Hepatocyte (in vitro differentiated cells): ENCODE data around the gene EVI5L. TPM values are rescaled to one million over a fixed set of nuclear protein-coding genes. Genes with fewer than 3 reads are reported as not detected.

Experiments used
- DNase-seq: peaks from one replicate; pipeline ENCODE4 v3.0.0-alpha.2; 2016; ENCODE audit warnings: low spot score
- H2AFZ ChIP-seq: fragments of 200-600 bp; sonication (generic); 2 replicates; pipeline ENCODE4 v1.6.0; 2016; ENCODE audit warnings: antibody characterized with exemption, mild to moderate bottlenecking
- H3K27ac ChIP-seq: fragments of 200-600 bp; sonication (generic); 2 replicates; pipeline ENCODE4 v1.5.1; 2016; ENCODE audit warnings: mild to moderate bottlenecking
- H3K27me3 ChIP-seq: fragments of 200-600 bp; sonication (generic); 2 replicates; pipeline ENCODE4 v1.6.1; 2016
- H3K36me3 ChIP-seq: fragments of 200-600 bp; sonication (generic); replicated peaks from 2 replicates; pipeline ENCODE4 v1.5.1; 2016; ENCODE audit warnings: low read depth; ENCODE audit not compliant: insufficient read depth
- H3K4me1 ChIP-seq: fragments of 200-600 bp; sonication (generic); 2 replicates; pipeline ENCODE4 v1.5.1; 2016; ENCODE audit warnings: mild to moderate bottlenecking, moderate library complexity; ENCODE audit not compliant: insufficient read depth
- H3K4me2 ChIP-seq: fragments of 200-600 bp; sonication (generic); 2 replicates; pipeline ENCODE4 v1.6.0; 2016
- H3K4me3 ChIP-seq: fragments of 200-600 bp; sonication (generic); 2 replicates; pipeline ENCODE4 v1.5.1; 2016; ENCODE audit warnings: mild to moderate bottlenecking
- H3K79me2 ChIP-seq: fragments of 200-600 bp; sonication (generic); 2 replicates; pipeline ENCODE4 v1.6.0; 2017; ENCODE audit warnings: mild to moderate bottlenecking
- H3K9me2 ChIP-seq: fragments of 200-600 bp; sonication (generic); replicated peaks from 2 replicates; pipeline ENCODE4 v1.6.0; 2017; ENCODE audit warnings: mild to moderate bottlenecking; ENCODE audit not compliant: insufficient read depth
- H3K9me3 ChIP-seq: fragments of 200-600 bp; sonication (generic); 2 replicates; pipeline ENCODE4 v1.5.1; 2016; ENCODE audit warnings: low read depth, mild to moderate bottlenecking
- H4K20me1 ChIP-seq: fragments of 200-600 bp; sonication (generic); 2 replicates; pipeline ENCODE4 v1.6.0; 2016; ENCODE audit warnings: mild to moderate bottlenecking; ENCODE audit not compliant: insufficient read depth, poor library complexity, severe bottlenecking
- EZH2 ChIP-seq: fragments of 200-600 bp; sonication (generic); IDR thresholded peaks from 2 replicates; pipeline ENCODE4 v1.6.1; 2016; ENCODE audit warnings: antibody characterized with exemption, mild to moderate bottlenecking, borderline replicate concordance
- EZH2phosphoT487 ChIP-seq: fragments of 200-600 bp; sonication (generic); IDR thresholded peaks from one replicate; pipeline ENCODE4 v1.6.1; 2018; ENCODE audit warnings: antibody characterized with exemption, mild to moderate bottlenecking, low read depth, moderate library complexity; ENCODE audit not compliant: unreplicated experiment, severe bottlenecking
- WGBS: methylation state at CpG from one replicate; pipeline ENCODE4 v1.1.6; 2016; ENCODE audit warnings: low lambda C conversion rate; ENCODE audit errors: missing lambda C conversion rate; 5-methylcytosine and 5-hydroxymethylcytosine counted together
- polyA plus RNA-seq: library from polyadenylated mRNA; unstranded; fragments of >200 nt; fragmentation: Nextera tagmentation; extraction: Ambion mirVana; gene quantifications from 2 replicates; pipeline ENCODE4 v1.2.1, GENCODE V29; 2016
- total RNA-seq: library from RNA; depleted of rRNA; stranded (reverse); fragments of >200 nt; gene quantifications from 2 replicates; pipeline ENCODE4 v1.2.3, GENCODE V29; 2014
- TF ChIP-seq, protein P1 (sequence below): fragments of 200-600 bp; sonication (generic); IDR thresholded peaks from 2 replicates; pipeline ENCODE4 v1.5.1; 2016; ENCODE audit warnings: antibody characterized with exemption, mild to moderate bottlenecking; ENCODE audit not compliant: poor library complexity

EVI5L gene
- total and polyA plus RNA-seq, 2 experiments from 2014 or later = 10.7 to 11.5 TPM

DNA sequence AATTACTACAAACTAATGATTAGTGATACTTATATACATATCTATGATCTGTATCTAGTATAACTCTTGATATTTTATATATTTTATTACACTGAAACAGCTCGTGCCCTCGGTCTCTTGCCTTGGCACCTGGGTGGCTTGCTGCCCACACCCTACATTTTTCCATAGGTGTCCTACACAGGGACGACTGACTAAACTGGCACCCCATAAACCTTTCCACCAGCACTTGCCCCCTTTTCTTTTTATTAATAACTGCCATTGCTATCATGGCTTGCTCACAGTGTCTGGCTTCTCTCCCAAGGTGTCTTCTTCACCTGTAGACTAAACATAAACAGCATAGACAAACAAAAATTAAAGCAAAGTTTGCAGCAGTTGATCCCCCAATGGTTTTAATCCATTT is 36.5 kb upstream of the EVI5L start:
- Histone ChIP-seq H3K9me3 (no peaks in the 10 kb centered on the region), H3K9me2 (no peaks in the 10 kb centered on the region), H4K20me1 (no peaks in the 10 kb centered on the region), H3K27ac (no peak overlapping the region), H3K4me1 (no peaks in the 10 kb centered on the region), H3K27me3 (peaks cover 14% of the 10 kb centered on the region), H3K4me3 (no peak overlapping the region), H2AFZ (no peak overlapping the region), H3K79me2 (no peaks in the 10 kb centered on the region), H3K4me2 (no peak overlapping the region), H3K36me3 (no peaks in the 10 kb centered on the region)
- TF ChIP-seq, protein P1, sequence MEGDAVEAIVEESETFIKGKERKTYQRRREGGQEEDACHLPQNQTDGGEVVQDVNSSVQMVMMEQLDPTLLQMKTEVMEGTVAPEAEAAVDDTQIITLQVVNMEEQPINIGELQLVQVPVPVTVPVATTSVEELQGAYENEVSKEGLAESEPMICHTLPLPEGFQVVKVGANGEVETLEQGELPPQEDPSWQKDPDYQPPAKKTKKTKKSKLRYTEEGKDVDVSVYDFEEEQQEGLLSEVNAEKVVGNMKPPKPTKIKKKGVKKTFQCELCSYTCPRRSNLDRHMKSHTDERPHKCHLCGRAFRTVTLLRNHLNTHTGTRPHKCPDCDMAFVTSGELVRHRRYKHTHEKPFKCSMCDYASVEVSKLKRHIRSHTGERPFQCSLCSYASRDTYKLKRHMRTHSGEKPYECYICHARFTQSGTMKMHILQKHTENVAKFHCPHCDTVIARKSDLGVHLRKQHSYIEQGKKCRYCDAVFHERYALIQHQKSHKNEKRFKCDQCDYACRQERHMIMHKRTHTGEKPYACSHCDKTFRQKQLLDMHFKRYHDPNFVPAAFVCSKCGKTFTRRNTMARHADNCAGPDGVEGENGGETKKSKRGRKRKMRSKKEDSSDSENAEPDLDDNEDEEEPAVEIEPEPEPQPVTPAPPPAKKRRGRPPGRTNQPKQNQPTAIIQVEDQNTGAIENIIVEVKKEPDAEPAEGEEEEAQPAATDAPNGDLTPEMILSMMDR = no peak
- TF ChIP-seq EZH2 (no peak), EZH2phosphoT487 (no peak)
- DNase-seq = no peak
- 93% methylated on average over 3 of the region's 3 CpGs for WGBS

DNA sequence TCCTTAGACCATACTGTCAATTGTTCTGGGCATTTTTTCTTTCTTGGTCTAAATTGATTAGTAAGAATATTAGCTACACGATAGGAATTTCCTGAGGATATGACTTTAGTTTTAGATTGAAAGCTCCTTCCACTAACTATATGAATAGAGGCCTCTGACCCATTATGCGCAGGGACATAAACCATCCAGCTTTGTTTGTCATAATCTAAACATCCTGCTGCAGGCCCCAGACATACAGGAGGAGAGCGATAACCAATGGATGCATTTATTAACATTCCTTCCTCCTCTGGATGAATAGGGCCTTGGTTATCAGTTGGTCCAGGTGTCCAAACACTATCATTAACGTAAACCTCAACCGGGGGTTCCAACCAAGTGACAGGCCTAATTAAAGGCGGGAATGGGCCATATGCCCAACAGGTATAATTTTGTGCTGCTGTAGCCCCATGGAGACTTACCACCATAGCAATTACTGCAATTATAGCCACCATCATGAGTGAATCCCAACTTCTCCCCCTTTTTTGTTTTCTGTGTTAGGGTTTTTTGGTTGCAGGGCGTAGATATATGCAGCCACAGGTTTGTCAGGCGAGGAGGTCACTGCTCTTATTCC is 34.4 kb upstream of the EVI5L start:
- Histone ChIP-seq H3K27ac (no peak overlapping the region), H3K4me3 (no peak overlapping the region), H3K79me2 (no peaks in the 10 kb centered on the region), H3K4me2 (no peak overlapping the region), H3K36me3 (no peaks in the 10 kb centered on the region), H2AFZ (no peak overlapping the region), H3K4me1 (no peaks in the 10 kb centered on the region), H3K9me3 (no peaks in the 10 kb centered on the region), H3K27me3 (peaks cover 12% of the 10 kb centered on the region), H4K20me1 (no peaks in the 10 kb centered on the region), H3K9me2 (no peaks in the 10 kb centered on the region)
- DNase-seq = no peak
- 73% methylated on average over 8 of the region's 8 CpGs for WGBS
- TF ChIP-seq, protein P1 = no peak
- TF ChIP-seq EZH2phosphoT487 = no peak
- TF ChIP-seq EZH2 = no peak

DNA sequence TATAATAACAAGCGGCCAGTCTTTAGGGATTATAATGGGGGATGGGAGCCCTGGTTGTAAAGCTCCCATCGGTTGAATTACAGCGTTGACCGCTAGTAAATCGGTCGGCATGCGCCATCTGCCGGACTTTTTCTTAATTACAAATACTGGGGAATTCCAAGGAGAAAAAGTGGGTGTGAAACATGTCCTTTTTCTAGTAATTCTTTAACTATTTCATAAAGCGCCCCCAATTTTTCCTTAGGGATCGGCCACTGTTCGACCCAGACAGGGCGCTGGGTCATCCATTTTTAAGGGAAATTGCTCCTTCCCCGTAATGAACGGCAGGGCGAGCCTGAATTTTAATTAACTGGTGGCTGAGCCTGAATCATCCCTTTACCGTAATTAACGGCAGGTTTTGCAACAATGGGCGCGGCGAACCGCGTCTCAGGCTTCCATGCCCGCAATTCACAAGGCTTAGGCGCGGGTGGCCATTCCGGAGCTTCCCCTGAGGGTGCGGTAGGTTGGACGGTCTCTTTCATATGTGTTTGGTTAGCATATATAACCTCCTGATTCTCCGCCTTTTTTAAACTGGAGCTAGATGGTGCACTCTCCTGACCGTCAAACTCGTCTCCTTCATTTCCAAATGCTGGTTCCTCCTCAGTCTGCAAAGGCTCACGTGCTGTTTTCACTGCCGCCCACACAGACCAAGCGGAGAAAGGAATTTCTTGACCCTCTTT is 30.2 kb upstream of the EVI5L start:
- Histone ChIP-seq H3K4me1 (no peaks in the 10 kb centered on the region), H3K36me3 (no peaks in the 10 kb centered on the region), H3K4me2 (peak overlapping the region; percentile 74), H3K27ac (no peak overlapping the region), H3K9me3 (no peaks in the 10 kb centered on the region), H4K20me1 (no peaks in the 10 kb centered on the region), H3K9me2 (no peaks in the 10 kb centered on the region), H3K27me3 (peaks cover 12% of the 10 kb centered on the region), H3K79me2 (no peaks in the 10 kb centered on the region), H2AFZ (peak overlapping the region; percentile 26), H3K4me3 (peak overlapping the region; percentile 23)
- TF ChIP-seq, protein P1 = peak; percentile 58
- TF ChIP-seq EZH2phosphoT487 = no peak
- 7% methylated on average over 34 of the region's 34 CpGs for WGBS
- DNase-seq = peak; percentile 85
